ENCODE data around the gene EFCAB8. TPM values are rescaled to one million over a fixed set of nuclear protein-coding genes. Genes with fewer than 3 reads are reported as not detected.

Gene EFCAB8
- total RNA-seq, 1 experiment from 2014 or later = not detected

- Histone ChIP-seq H3K9ac (ENCODE audit: low read length) (no peak overlapping the region), H3K27ac (ENCODE audit: low read length) (no peak overlapping the region), H2AFZ (ENCODE audit: low read length) (no peak overlapping the region), H3F3A (ENCODE audit: low read length, unreplicated experiment) (no peaks in the 10 kb centered on the region), H3K9me2 (replicated peaks; ENCODE audit: low read length) (no peaks in the 10 kb centered on the region), H3K4me1 (ENCODE audit: insufficient read depth, low read length) (no peaks in the 10 kb centered on the region), H3K36me3 (ENCODE audit: low read depth, low read length) (no peaks in the 10 kb centered on the region), H3K27me3 (ENCODE audit: low read length) (peaks cover 55% of the 10 kb centered on the region), H3K79me2 (ENCODE audit: low read length) (no peaks in the 10 kb centered on the region), H4K20me1 (ENCODE audit: low read length) (no peaks in the 10 kb centered on the region), H3K4me2 (ENCODE audit: low read length) (no peak overlapping the region), H3K4me3 (ENCODE audit: low read length) (no peak overlapping the region), H3K9me3 (ENCODE audit: low read length) (no peaks in the 10 kb centered on the region)
- intact Hi-C loops (cut with micrococcal nuclease) = no loop called here
- no peak for ATAC-seq
- POLR2A ChIA-PET (ENCODE audit: unreplicated experiment) = no interaction called here
- no TSS peak for BruUV-seq (replicated peaks)
- DNase-seq = no peak
- TF ChIP-seq CTCF (conservative IDR thresholded peaks at IDR 0.05; ENCODE audit: low read depth, low read length) = no peak
- no peak for TF ChIP-seq EZH2 (IDR thresholded peaks at IDR 0.05; ENCODE audit: low read length, unreplicated experiment)
- no peak for TF ChIP-seq EZH2phosphoT487 (IDR thresholded peaks at IDR 0.05; ENCODE audit: borderline replicate concordance, low read length)
- CTCF ChIA-PET = no interaction called here
Observed at GRCh38 chr20:32968478-32969241, 109.9 kb downstream of the EFCAB8 start.

DNA sequence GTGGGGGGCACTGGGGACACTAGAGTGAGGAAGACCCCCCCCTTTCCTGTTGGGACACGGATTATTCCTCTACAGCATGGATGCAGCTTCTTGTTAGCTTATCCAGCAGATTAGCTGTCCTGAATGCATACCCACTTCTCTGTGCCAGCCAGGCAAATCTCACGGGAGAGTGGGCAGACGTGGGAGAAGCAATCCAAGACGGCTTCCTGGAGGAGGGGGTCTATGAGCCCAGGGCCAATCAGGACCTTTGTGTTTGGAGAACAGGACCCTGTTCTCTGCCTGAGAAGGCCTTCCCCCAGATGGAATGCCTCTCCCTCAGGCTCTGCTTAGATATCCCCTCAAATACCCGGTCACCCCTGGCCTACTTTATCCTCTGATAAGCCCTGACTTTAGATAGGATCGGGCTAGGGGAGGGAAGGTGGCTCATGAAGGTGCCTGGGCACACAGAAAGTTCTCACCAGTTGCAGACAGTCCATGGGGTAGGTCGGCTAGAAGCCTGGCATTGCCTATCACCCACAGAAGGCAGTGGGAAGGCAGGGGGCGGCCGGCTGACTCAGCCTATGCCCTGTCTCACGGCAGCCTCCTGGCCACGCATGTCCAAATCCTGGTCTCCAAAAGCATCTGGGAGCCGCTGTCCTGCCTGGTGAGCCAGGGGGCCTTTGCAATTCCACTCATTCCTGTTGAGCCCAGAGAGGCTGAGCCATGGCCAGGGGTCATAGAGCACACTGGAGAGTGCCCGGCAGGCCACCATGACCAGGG lies 110.8 kb downstream of the EFCAB8 start:
- Histone ChIP-seq H3K27ac (ENCODE audit: low read length) (no peak overlapping the region), H3K9me2 (replicated peaks; ENCODE audit: low read length) (no peaks in the 10 kb centered on the region), H3K4me2 (ENCODE audit: low read length) (no peak overlapping the region), H3K4me3 (ENCODE audit: low read length) (no peak overlapping the region), H3K79me2 (ENCODE audit: low read length) (no peaks in the 10 kb centered on the region), H3K9ac (ENCODE audit: low read length) (no peak overlapping the region), H4K20me1 (ENCODE audit: low read length) (no peaks in the 10 kb centered on the region), H3K9me3 (ENCODE audit: low read length) (no peaks in the 10 kb centered on the region), H3K4me1 (ENCODE audit: insufficient read depth, low read length) (no peaks in the 10 kb centered on the region), H3K36me3 (ENCODE audit: low read depth, low read length) (no peaks in the 10 kb centered on the region), H2AFZ (ENCODE audit: low read length) (no peak overlapping the region), H3F3A (ENCODE audit: low read length, unreplicated experiment) (no peaks in the 10 kb centered on the region), H3K27me3 (ENCODE audit: low read length) (peaks cover 56% of the 10 kb centered on the region)
- no TSS peak for BruUV-seq (replicated peaks)
- ChIA-PET CTCF (no interaction called here), POLR2A (ENCODE audit: unreplicated experiment) (no interaction called here)
- ATAC-seq (no peak), DNase-seq (no peak)
- intact Hi-C loops (cut with micrococcal nuclease) = no loop called here
- TF ChIP-seq EZH2phosphoT487 (IDR thresholded peaks at IDR 0.05; ENCODE audit: borderline replicate concordance, low read length) = no peak
- TF ChIP-seq EZH2 (IDR thresholded peaks at IDR 0.05; ENCODE audit: low read length, unreplicated experiment) = no peak
- no peak for TF ChIP-seq CTCF (conservative IDR thresholded peaks at IDR 0.05; ENCODE audit: low read depth, low read length)
